Mucosa of descending colon (tissue), 3 donors: ENCODE data around the gene NPAS2. TPM values are rescaled to one million over a fixed set of nuclear protein-coding genes. Genes with fewer than 3 reads are reported as not detected.

ENCODE experiments used
- ATAC-seq: fragments of 200-7000 bp; cut with Tn5 transposase; one replicate; pipeline ENCODE4 v1.9.1; 2020; ENCODE audit warnings: mild to moderate bottlenecking, moderate library complexity
- DNase-seq, 3 donors: peaks; one replicate each; pipeline ENCODE4 v3.0.0-alpha.2; 2020
- H3K36me3 ChIP-seq: fragments of 200-600 bp; one replicate; pipeline ENCODE4 v1.8.0; 2021; ENCODE audit warnings: low read depth, mild to moderate bottlenecking
- H3K4me1 ChIP-seq: fragments of 200-600 bp; one replicate; pipeline ENCODE4 v1.8.0; 2021; ENCODE audit warnings: low read depth, mild to moderate bottlenecking
- H3K4me3 ChIP-seq: fragments of 200-600 bp; one replicate; pipeline ENCODE4 v1.8.0; 2021; ENCODE audit warnings: mild to moderate bottlenecking
- H3K9me3 ChIP-seq: fragments of 200-600 bp; one replicate; pipeline ENCODE4 v1.8.0; 2021; ENCODE audit warnings: mild to moderate bottlenecking
- intact Hi-C, 2 donors: fragments of 100-400 bp; cut with DNase I in 1 of 2; cut with micrococcal nuclease in 1 of 2; formaldehyde crosslinking; loops; one replicate each; pipeline versions ENCODE4 v1.11.0 to v1.11.1; 2022; cut with DNase I, micrococcal nuclease
- total RNA-seq, 3 donors: library from RNA; stranded (reverse); fragmentation: NEBNext Ultra II Directional in 2 of 3; extraction: Animal tissue kit (Norgen Biotek cat#: 25700) in 2 of 3; gene quantifications; one replicate each; pipeline versions ENCODE4 v1.2.1 to v1.2.4, GENCODE V29; 2021 to 2023
- TF ChIP-seq, protein P1 (sequence below): fragments of 200-600 bp; IDR thresholded peaks from one replicate; pipeline ENCODE4 v1.8.0; 2022; ENCODE audit warnings: antibody characterized with exemption, mild to moderate bottlenecking
- donor health status: DM: no; HTN: no; CAD: no; lungs with moderate emphysema.
- donor health status: DM: no; HTN: no; CAD: no.
- donor health status: DM: no; HTN: yes; CAD: no.

Gene NPAS2
- total RNA-seq, 3 donors from 2014 or later: 42.5 to 53.1 (median 46.5) TPM

DNA sequence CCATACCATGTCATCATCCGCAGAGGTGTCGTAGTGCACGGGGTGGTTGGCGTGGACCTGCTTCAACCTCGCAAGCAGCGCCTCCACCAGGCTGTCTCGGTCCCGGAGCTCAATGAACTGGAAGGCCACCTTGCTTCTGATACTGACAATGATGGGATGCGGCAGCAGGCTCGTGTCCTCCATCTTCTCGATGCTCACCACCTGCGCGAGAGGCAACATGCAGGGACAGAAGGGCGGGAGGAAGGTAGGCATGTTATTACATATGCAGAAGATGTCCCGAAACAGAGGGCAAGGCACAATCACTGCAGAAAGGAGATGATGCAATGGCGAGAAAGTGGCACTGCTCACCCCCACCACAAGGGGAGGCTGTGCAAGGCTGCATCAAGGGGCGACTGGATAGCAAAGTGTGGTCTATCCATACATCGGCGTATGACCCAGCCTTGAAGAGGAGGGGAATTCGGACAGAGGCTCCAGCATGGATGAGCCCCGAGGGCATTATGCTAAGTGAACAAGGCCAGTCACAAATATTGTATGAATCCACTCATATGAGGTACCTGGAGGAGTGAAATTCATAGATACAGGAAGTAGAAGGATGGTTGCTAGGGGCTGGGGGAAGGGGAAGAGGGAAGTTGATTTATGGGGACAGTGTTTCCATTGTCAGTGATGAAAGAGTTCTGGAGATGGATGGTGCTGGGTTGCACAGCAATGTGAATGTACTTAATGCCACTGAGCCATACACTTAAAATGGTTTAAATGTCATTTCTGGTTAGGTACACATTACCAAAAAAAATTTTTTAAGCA lies 218.7 kb downstream of the NPAS2 start:
- TF ChIP-seq, protein P1, sequence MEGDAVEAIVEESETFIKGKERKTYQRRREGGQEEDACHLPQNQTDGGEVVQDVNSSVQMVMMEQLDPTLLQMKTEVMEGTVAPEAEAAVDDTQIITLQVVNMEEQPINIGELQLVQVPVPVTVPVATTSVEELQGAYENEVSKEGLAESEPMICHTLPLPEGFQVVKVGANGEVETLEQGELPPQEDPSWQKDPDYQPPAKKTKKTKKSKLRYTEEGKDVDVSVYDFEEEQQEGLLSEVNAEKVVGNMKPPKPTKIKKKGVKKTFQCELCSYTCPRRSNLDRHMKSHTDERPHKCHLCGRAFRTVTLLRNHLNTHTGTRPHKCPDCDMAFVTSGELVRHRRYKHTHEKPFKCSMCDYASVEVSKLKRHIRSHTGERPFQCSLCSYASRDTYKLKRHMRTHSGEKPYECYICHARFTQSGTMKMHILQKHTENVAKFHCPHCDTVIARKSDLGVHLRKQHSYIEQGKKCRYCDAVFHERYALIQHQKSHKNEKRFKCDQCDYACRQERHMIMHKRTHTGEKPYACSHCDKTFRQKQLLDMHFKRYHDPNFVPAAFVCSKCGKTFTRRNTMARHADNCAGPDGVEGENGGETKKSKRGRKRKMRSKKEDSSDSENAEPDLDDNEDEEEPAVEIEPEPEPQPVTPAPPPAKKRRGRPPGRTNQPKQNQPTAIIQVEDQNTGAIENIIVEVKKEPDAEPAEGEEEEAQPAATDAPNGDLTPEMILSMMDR: no peak
- Histone ChIP-seq H3K4me3 (no peak overlapping the region), H3K4me1 (no peaks in the 10 kb centered on the region), H3K9me3 (no peaks in the 10 kb centered on the region), H3K36me3 (no peaks in the 10 kb centered on the region)
- intact Hi-C loops: loop anchor here in 1 of 2 donors (10.0 kb wide), 1 partner anchor 116 kb away; the partner anchor contains the start of gene TBC1D8
- DNase-seq (peak in 1 of 3 donors; percentile 31), ATAC-seq (peak; percentile 62)

DNA sequence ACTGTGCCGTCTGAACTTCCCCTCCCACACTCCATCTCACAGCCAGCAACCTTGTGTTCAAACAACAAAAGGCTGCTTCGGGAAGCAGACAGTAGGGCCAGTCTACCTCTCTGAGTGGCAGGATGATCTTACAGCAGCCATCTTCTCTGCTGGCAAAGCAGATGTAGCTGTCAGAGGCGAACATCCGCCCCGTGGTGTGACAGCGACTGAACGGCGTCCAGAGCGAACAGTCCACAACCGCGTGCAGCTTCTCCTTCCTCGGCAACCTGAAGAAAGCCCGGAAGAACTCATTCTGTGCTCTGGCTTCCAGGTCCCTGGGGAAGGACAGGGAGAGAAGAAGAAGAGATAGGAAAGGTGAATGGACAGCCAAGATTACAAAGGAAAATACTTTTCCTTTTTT lies 220.1 kb downstream of the NPAS2 start:
- Histone ChIP-seq H3K4me3 (no peak overlapping the region), H3K4me1 (no peaks in the 10 kb centered on the region), H3K9me3 (no peaks in the 10 kb centered on the region), H3K36me3 (no peaks in the 10 kb centered on the region)
- TF ChIP-seq, protein P1: no peak
- DNase-seq (no peak), ATAC-seq (no peak)
- intact Hi-C loops: no loop called here

DNA sequence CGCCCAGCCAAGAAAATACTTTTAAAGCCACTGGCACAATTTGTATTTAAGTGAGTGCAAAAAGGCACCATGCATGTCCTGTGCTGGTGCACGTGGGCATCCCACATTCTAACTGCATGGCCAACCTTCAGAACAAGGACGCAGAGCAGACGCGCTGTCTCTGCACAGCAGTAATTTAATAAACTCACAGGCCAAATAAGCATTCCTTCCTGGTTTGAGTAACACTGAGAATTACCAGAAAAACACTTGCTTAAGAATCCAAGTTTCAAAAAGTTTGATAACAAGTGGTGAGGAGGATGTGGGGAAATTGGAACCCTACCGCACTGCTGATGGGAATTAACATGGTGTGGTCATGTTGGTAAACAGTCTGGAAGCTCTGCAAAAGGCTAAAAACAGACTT lies 220.8 kb downstream of the NPAS2 start:
- TF ChIP-seq, protein P1: no peak
- DNase-seq (no peak), ATAC-seq (no peak)
- Histone ChIP-seq H3K4me1 (no peaks in the 10 kb centered on the region), H3K36me3 (no peaks in the 10 kb centered on the region), H3K4me3 (no peak overlapping the region), H3K9me3 (no peaks in the 10 kb centered on the region)
- intact Hi-C loops: no loop called here

DNA sequence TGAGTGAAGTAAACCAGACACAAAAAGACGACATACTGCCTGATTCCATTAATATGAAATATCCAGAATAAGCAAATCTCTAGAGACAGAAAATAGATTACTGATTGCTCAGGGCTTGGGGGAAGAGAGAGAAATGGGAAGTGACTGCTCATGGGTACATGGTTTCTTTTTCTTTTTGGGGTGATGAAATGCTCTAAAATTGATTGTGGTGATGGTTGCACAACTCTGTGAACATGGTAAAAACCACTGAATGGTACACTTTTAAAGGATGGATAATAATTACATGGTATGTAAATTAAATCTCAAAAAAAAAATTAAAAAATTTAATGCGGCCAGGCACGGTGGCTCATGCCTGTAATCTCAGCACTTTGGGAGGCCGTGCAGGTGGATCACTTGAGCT lies 221.5 kb downstream of the NPAS2 start:
- Histone ChIP-seq H3K4me1 (no peaks in the 10 kb centered on the region), H3K9me3 (no peaks in the 10 kb centered on the region), H3K4me3 (no peak overlapping the region), H3K36me3 (no peaks in the 10 kb centered on the region)
- DNase-seq: no peak
- ATAC-seq: no peak
- intact Hi-C loops: no loop called here
- TF ChIP-seq, protein P1: no peak

DNA sequence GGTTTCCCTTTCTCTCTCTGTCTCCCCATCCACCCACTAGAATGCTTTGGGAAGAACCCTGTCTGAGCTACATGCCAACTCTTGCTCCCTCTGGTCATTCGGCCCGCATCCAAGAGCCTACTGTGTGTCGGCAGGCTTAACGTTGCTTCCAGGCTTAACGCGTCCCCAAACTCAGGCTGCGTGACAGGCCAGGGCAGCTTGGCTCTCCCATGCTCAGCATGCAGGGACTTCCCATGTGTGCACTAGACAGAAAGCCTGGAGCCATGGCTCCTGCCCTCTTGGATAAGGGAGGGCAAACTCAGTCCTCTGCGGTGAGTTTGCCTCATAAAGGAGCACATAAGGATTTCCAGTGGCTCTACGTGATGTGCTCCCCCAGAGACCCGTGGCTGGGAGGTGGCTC lies 225.4 kb downstream of the NPAS2 start:
- intact Hi-C loops: no loop called here
- H3K4me1 ChIP-seq: no peaks in the 10 kb centered on the region
- H3K36me3 ChIP-seq: no peaks in the 10 kb centered on the region
- no peak for DNase-seq
- H3K9me3 ChIP-seq: no peaks in the 10 kb centered on the region
- H3K4me3 ChIP-seq: no peak overlapping the region
- TF ChIP-seq, protein P1: no peak
- ATAC-seq: no peak

Other genes starting within 250 kb of the NPAS2 start
- 1,000 to 10,000 TPM in 2 of 3 donors, 100 to 1,000 TPM in 1; 933 to 1,008 (median 1,005) TPM for gene RPL31, start 182.2 kb downstream of the NPAS2 start, total RNA-seq